ENCODE results near the gene PACRG. TPM values are rescaled to one million over a fixed set of nuclear protein-coding genes. Genes with fewer than 3 reads are reported as not detected.

PACRG gene
- total and polyA plus RNA-seq, 2 donors (not counting 3 experiments of a cell fraction or from before 2014, with no cell fraction given), result 0.08 TPM; not detected in 1

GRCh38 chr6:162952423-162952822 is 224.6 kb downstream of the PACRG start:
- BruUV-seq (replicated peaks), result no TSS peak

More at GRCh38 chr6:162952423-162952822, 224.6 kb downstream of the PACRG start:
- Histone ChIP-seq H3K9me1 (replicated peaks; ENCODE audit: control insufficient read depth, extremely low read depth, insufficient read depth, low read length) (no peaks in the 10 kb centered on the region), H3K4me3 (replicated peaks in 1 of 3; ENCODE audit: insufficient read depth in 1 of 3, low read depth in 1 of 3, low read length in 3 of 3) (no peak overlapping the region), H3K4me1 (ENCODE audit: control insufficient read depth, extremely low read depth, insufficient read depth, low read length) (no peaks in the 10 kb centered on the region), H3K79me2 (ENCODE audit: control insufficient read depth, insufficient read depth, low read length) (no peaks in the 10 kb centered on the region), H3K27ac (ENCODE audit: insufficient read depth, low read depth, low read length) (no peak overlapping the region), H3K4me2 (ENCODE audit: insufficient read depth, low read length) (no peak overlapping the region), H3K9me3 (replicated peaks; ENCODE audit: control insufficient read depth, insufficient read depth, low read length) (no peaks in the 10 kb centered on the region), H4K20me1 (replicated peaks; ENCODE audit: control insufficient read depth, extremely low read depth, insufficient read depth, low read length) (no peaks in the 10 kb centered on the region), H3K9ac (replicated peaks; ENCODE audit: extremely low read depth, insufficient read depth, low read length) (no peak overlapping the region), H2AFZ (ENCODE audit: low read depth, low read length) (no peak overlapping the region), H3K36me3 (ENCODE audit: control insufficient read depth in 2 of 2, extremely low read depth in 1 of 2, insufficient read depth in 2 of 2, low read length in 2 of 2) (no peaks in the 10 kb centered on the region), H3K27me3 (ENCODE audit: control insufficient read depth in 2 of 2, insufficient read depth in 2 of 2, low read length in 2 of 2) (no peaks in the 10 kb centered on the region)
- intact Hi-C loops (cut with micrococcal nuclease), result no loop called here
- no peak for DNase-seq (ENCODE audit: low read depth, low spot score)
- dilution Hi-C loops (cut with MboI; ENCODE audit: extremely low pct_ligation_motif_present, low sequenced_read_pairs), result no loop called here
- POLR2A ChIA-PET, result no interaction called here
- FAIRE-seq, result no peak
- CTCF ChIA-PET, result no interaction called here
- TF ChIP-seq GATA2 (IDR thresholded peaks at IDR 0.05; ENCODE audit: insufficient read depth, insufficient read length, low read depth, low read length) (no peak), JUN (IDR thresholded peaks at IDR 0.05; ENCODE audit: borderline replicate concordance, insufficient read depth, insufficient read length, low read depth) (no peak), EZH2 (IDR thresholded peaks at IDR 0.05; ENCODE audit: borderline replicate concordance, low read depth, low read length, severe bottlenecking) (no peak), CTCF (IDR thresholded peaks at IDR 0.05; ENCODE audit: extremely low read depth in 1 of 2, insufficient read depth in 1 of 2, low read depth in 1 of 2, low read length in 2 of 2) (no peak), MYC (IDR thresholded peaks at IDR 0.05; ENCODE audit: low read depth, low read length) (no peak), POLR2A (IDR thresholded peaks at IDR 0.05; ENCODE audit: low read depth, low read length) (no peak), FOS (IDR thresholded peaks at IDR 0.05; ENCODE audit: borderline replicate concordance, insufficient read depth, low read length) (no peak), POLR2AphosphoS5 (IDR thresholded peaks at IDR 0.05; ENCODE audit: insufficient read depth, low read depth, low read length) (no peak)
- TF ChIP-seq, protein P1, sequence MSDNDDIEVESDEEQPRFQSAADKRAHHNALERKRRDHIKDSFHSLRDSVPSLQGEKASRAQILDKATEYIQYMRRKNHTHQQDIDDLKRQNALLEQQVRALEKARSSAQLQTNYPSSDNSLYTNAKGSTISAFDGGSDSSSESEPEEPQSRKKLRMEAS (IDR thresholded peaks at IDR 0.05; ENCODE audit: insufficient read depth, insufficient read length), result no peak
